B cell (primary cell): ENCODE results near the gene TXNDC15. TPM values are rescaled to one million over a fixed set of nuclear protein-coding genes. Genes with fewer than 3 reads are reported as not detected.
"Not testable (repeated sequence)": the region's sequence is repeated elsewhere in the genome, so short reads cannot be mapped to it uniquely, and the experiment has no call there.

ENCODE experiments used
- ATAC-seq: fragments of 200-7000 bp; cut with Tn5 transposase; one replicate; pipeline ENCODE4 v1.10.0; 2021; ENCODE audit warnings: low read depth, mild to moderate bottlenecking, moderate number of reproducible peaks, moderate library complexity
- CTCF ChIA-PET: fragments of 350-600 bp; sonication (Branson Sonifier 250); formaldehyde crosslinking; loops from one replicate; lab custom pipeline; 2021; ENCODE audit warnings: antibody characterized with exemption, inconsistent platforms; lab: Charles Lee
- POLR2A ChIA-PET: fragments of 350-600 bp; sonication (Branson Sonifier 250); formaldehyde crosslinking; loops from one replicate; lab custom pipeline; 2021; ENCODE audit warnings: antibody characterized with exemption; lab: Charles Lee
- DNase-seq: peaks from one replicate; pipeline ENCODE4 v3.0.0; 2013
- H2AFZ ChIP-seq: 2 replicates; pipeline ENCODE4 v1.6.1; 2012; ENCODE audit warnings: mild to moderate bottlenecking, low read depth, low read length; ENCODE audit not compliant: insufficient read depth, poor library complexity, severe bottlenecking
- H3K27ac ChIP-seq, 2 donors: 1 replicate in 1 of 2; 2 replicates in 1 of 2; pipeline ENCODE4 v1.5.1; 2012 to 2013; ENCODE audit warnings: low read length in 2 of 2, mild to moderate bottlenecking in 2 of 2, moderate library complexity in 1 of 2
- H3K27me3 ChIP-seq, 4 experiments: fragments of 200-600 bp in 1 of 4; sonication (generic) in 1 of 4; replicated peaks in 1 of 4; 1 replicate in 2 of 4; 2 replicates in 2 of 4; pipeline versions ENCODE4 v1.6.1 to v1.7.0; 2013 to 2016; ENCODE audit warnings: low read length in 3 of 4, mild to moderate bottlenecking in 2 of 4, mixed read lengths in 1 of 4, moderate library complexity in 1 of 4; ENCODE audit not compliant: insufficient read depth in 4 of 4, control insufficient read depth in 3 of 4; ENCODE audit errors: control extremely low read depth in 1 of 4
- H3K36me3 ChIP-seq, 2 experiments: replicated peaks in 1 of 2; 1 replicate in 1 of 2; 2 replicates in 1 of 2; pipeline versions ENCODE4 v1.6.1 to v1.7.1; 2013; ENCODE audit warnings: low read length in 1 of 2; ENCODE audit not compliant: insufficient read depth in 2 of 2, control insufficient read depth in 1 of 2; ENCODE audit errors: control extremely low read depth in 1 of 2, extremely low read depth in 1 of 2
- H3K4me1 ChIP-seq, 2 donors: fragments of 200-600 bp in 1 of 2; sonication (generic) in 1 of 2; 1 replicate in 1 of 2; 2 replicates in 1 of 2; pipeline versions ENCODE4 v1.5.1 to v1.6.1; 2013 to 2017; ENCODE audit warnings: low read length in 2 of 2; ENCODE audit not compliant: control insufficient read depth in 2 of 2, insufficient read depth in 2 of 2
- H3K4me2 ChIP-seq: replicated peaks from 2 replicates; pipeline ENCODE3; 2012; ENCODE audit warnings: mild to moderate bottlenecking, low read depth, low read length; ENCODE audit not compliant: poor library complexity, severe bottlenecking
- H3K4me3 ChIP-seq, 5 experiments: fragments of 200-600 bp in 1 of 5; sonication (generic) in 1 of 5; 1 replicate in 3 of 5; 2 replicates in 2 of 5; pipeline versions ENCODE4 v1.5.1 to v1.7.0; 2011 to 2016; ENCODE audit warnings: low read length in 4 of 5, mild to moderate bottlenecking in 4 of 5, low read depth in 2 of 5, control low read depth in 1 of 5, moderate library complexity in 1 of 5; ENCODE audit not compliant: insufficient read depth in 1 of 5; ENCODE audit errors: control extremely low read depth in 1 of 5, extremely low read depth in 1 of 5
- H3K79me2 ChIP-seq: fragments of 200-600 bp; sonication (generic); one replicate; pipeline ENCODE4 v1.6.0; 2016; ENCODE audit warnings: low read length; ENCODE audit not compliant: control insufficient read depth, insufficient read depth
- H3K9ac ChIP-seq: fragments of 200-600 bp; sonication (generic); 2 replicates; pipeline ENCODE4 v1.6.1; 2017; ENCODE audit warnings: mild to moderate bottlenecking, low read length, moderate library complexity
- H3K9me3 ChIP-seq, 3 donors: one replicate each; pipeline versions ENCODE4 v1.6.1 to v1.7.1; 2013; ENCODE audit warnings: low read length in 2 of 3; ENCODE audit not compliant: control insufficient read depth in 2 of 3, insufficient read depth in 1 of 3; ENCODE audit errors: control extremely low read depth in 1 of 3
- H4K20me1 ChIP-seq: 2 replicates; pipeline ENCODE4 v1.6.0; 2012; ENCODE audit warnings: mild to moderate bottlenecking, low read length; ENCODE audit not compliant: insufficient read depth, control insufficient read depth, poor library complexity, severe bottlenecking
- H3K27ac Mint-ChIP-seq: one replicate; pipeline ENCODE4 v1.8.0; 2021; ENCODE audit warnings: mixed read lengths
- H3K27me3 Mint-ChIP-seq: one replicate; pipeline ENCODE4 v1.8.0; 2021; ENCODE audit warnings: mixed read lengths
- H3K4me1 Mint-ChIP-seq: one replicate; pipeline ENCODE4 v1.8.0; 2021; ENCODE audit warnings: mixed read lengths
- H3K4me3 Mint-ChIP-seq: one replicate; pipeline ENCODE4 v1.8.0; 2021; ENCODE audit warnings: mixed read lengths
- H3K9me3 Mint-ChIP-seq: one replicate; pipeline ENCODE4 v1.8.0; 2022; ENCODE audit warnings: mixed read lengths; ENCODE audit not compliant: insufficient read depth
- CTCF ChIP-seq: fragments of 200-600 bp; IDR thresholded peaks from one replicate; pipeline ENCODE4 v1.8.0; 2022; ENCODE audit warnings: antibody characterized with exemption, mild to moderate bottlenecking
- EZH2 ChIP-seq: IDR thresholded peaks from 2 replicates; pipeline ENCODE4 v1.6.1; 2012; ENCODE audit warnings: borderline replicate concordance, low read depth, mild to moderate bottlenecking, moderate library complexity, low read length; ENCODE audit not compliant: insufficient read depth, poor library complexity, severe bottlenecking
- WGBS: methylation state at CpG from one replicate; pipeline ENCODE4 v1.1.5; 2013; ENCODE audit warnings: missing lambda C conversion rate; ENCODE audit not compliant: insufficient coverage; 5-methylcytosine and 5-hydroxymethylcytosine counted together
- intact Hi-C: fragments of 100-400 bp; cut with micrococcal nuclease; formaldehyde crosslinking; loops from one replicate; pipeline ENCODE4 v1.10.0; 2022
- polyA plus RNA-seq: library from polyadenylated mRNA; depleted of rRNA; stranded (reverse); fragments of >200 nt; gene quantifications from 2 replicates; pipeline ENCODE4 v1.2.3, GENCODE V29; 2012
- total RNA-seq, 2 donors: library from RNA; stranded (reverse); fragments of 120-200 nt in 1 of 2; gene quantifications; 1 replicate in 1 of 2; 2 replicates in 1 of 2; pipeline versions ENCODE4 v1.2.3 to v1.2.4, GENCODE V29; 2013 to 2022

Gene TXNDC15
- total and polyA plus RNA-seq, 2 donors (not counting 1 experiment from before 2014, with no cell fraction given): 18.5 to 50.4 TPM

- Histone ChIP-seq H4K20me1 (no peaks in the 10 kb centered on the region), H3K4me3 (no peak overlapping the region), H3K36me3 (peaks cover 4 to 10% of the 10 kb centered on the region in 2 experiments), H3K79me2 (no peaks in the 10 kb centered on the region), H3K9ac (no peak overlapping the region), H3K9me3 (no peaks in the 10 kb centered on the region), H3K4me1 (no peaks in the 10 kb centered on the region), H3K4me2 (no peak overlapping the region), H2AFZ (no peak overlapping the region), H3K27me3 (no peaks in the 10 kb centered on the region), H3K27ac (no peak overlapping the region)
- ChIA-PET POLR2A (no interaction called here), CTCF (interaction anchor here (1.2 kb wide), 1 partner anchor 10 kb away, joined by 3 read pairs; the partner anchor contains the start of gene C5orf24)
- Mint-ChIP-seq H3K27me3 (no peaks in the 10 kb centered on the region), H3K4me1 (no peaks in the 10 kb centered on the region), H3K27ac (no peak overlapping the region), H3K4me3 (no peak overlapping the region), H3K9me3 (no peaks in the 10 kb centered on the region)
- TF ChIP-seq CTCF (no peak), EZH2 (no peak)
- DNase-seq: no peak
- no CpG with 5 or more reads among the region's 2 CpGs for WGBS
- intact Hi-C loops: no loop called here
- no peak for ATAC-seq
These were observed 38.5 kb upstream of the TXNDC15 start for GRCh38 chr5:134835623-134836022.

- Histone ChIP-seq H3K9ac (no peak overlapping the region), H3K9me3 (no peaks in the 10 kb centered on the region), H4K20me1 (no peaks in the 10 kb centered on the region), H3K4me1 (no peaks in the 10 kb centered on the region), H3K36me3 (peaks cover 4 to 9% of the 10 kb centered on the region in 2 experiments), H3K4me3 (no peak overlapping the region), H2AFZ (no peak overlapping the region), H3K79me2 (no peaks in the 10 kb centered on the region), H3K27me3 (no peaks in the 10 kb centered on the region), H3K4me2 (no peak overlapping the region), H3K27ac (no peak overlapping the region)
- WGBS: 100% methylated on average over 2 of the region's 3 CpGs
- Mint-ChIP-seq H3K9me3 (no peaks in the 10 kb centered on the region), H3K4me3 (no peak overlapping the region), H3K4me1 (no peaks in the 10 kb centered on the region), H3K27ac (no peak overlapping the region), H3K27me3 (no peaks in the 10 kb centered on the region)
- ATAC-seq: no peak
- TF ChIP-seq EZH2: no peak
- TF ChIP-seq CTCF: no peak
- CTCF ChIA-PET: interaction anchor here (0.7 kb wide), 2 partner anchors 271 to 355 kb away, joined by 3 to 4 read pairs; no protein-coding TSS in a partner anchor
- DNase-seq: no peak
- intact Hi-C loops: no loop called here
- POLR2A ChIA-PET: interaction anchor here (0.6 kb wide), 1 partner anchor 204 kb away, joined by 3 read pairs; no protein-coding TSS in a partner anchor
These were observed 36.5 kb upstream of the TXNDC15 start for GRCh38 chr5:134837530-134838181.

GRCh38 chr5:134838361-134838760, 35.8 kb upstream of the TXNDC15 start:
- H3K4me1 Mint-ChIP-seq, H3K9ac ChIP-seq, H3K4me2 ChIP-seq, DNase-seq, CTCF ChIA-PET, H3K9me3 ChIP-seq, H3K79me2 ChIP-seq, H3K27me3 Mint-ChIP-seq, H4K20me1 ChIP-seq, H3K27ac Mint-ChIP-seq, H3K27ac ChIP-seq, H3K4me1 ChIP-seq, H3K36me3 ChIP-seq, H2AFZ ChIP-seq, H3K4me3 ChIP-seq, ATAC-seq, intact Hi-C loops, H3K27me3 ChIP-seq, H3K4me3 Mint-ChIP-seq, H3K9me3 Mint-ChIP-seq: not testable (repeated sequence)
- POLR2A ChIA-PET: interaction anchor here (0.6 kb wide), 1 partner anchor 205 kb away, joined by 3 read pairs; no protein-coding TSS in a partner anchor
- WGBS: 98% methylated on average over 8 of the region's 9 CpGs
